NCI-H510A (cell line): ENCODE measurements around the gene JMJD6.
"Not testable (repeated sequence)": the region's sequence is repeated elsewhere in the genome, so short reads cannot be mapped to it uniquely, and the experiment has no call there.

Experiments used
- DNase-seq: peaks from one replicate; lab custom pipeline; 2025; lab: John Stamatoyannopoulos, UW

JMJD6 gene

GRCh38 chr17:76736349-76737081 lies 10.1 kb upstream of the JMJD6 start:
- peak; percentile 45 for DNase-seq

- no peak for DNase-seq
These were observed 9.4 kb upstream of the JMJD6 start for GRCh38 chr17:76735586-76736348.

GRCh38 chr17:76735006-76735405 lies 8.6 kb upstream of the JMJD6 start:
- DNase-seq, result no peak

GRCh38 chr17:76734080-76734840 lies 7.9 kb upstream of the JMJD6 start:
- DNase-seq, result no peak

GRCh38 chr17:76733618-76733957 lies 7.2 kb upstream of the JMJD6 start:
- no peak for DNase-seq

- DNase-seq, result no peak
These were observed 6.6 kb upstream of the JMJD6 start for GRCh38 chr17:76732734-76733617.

- not testable (repeated sequence) for DNase-seq
These were observed 5.7 kb upstream of the JMJD6 start for GRCh38 chr17:76731800-76732733.

- no peak for DNase-seq
These were observed 1.5 kb upstream of the JMJD6 start for GRCh38 chr17:76727745-76728456.

GRCh38 chr17:76726776-76727718 lies 641 bp upstream of the JMJD6 start, which contains the start of gene METTL23:
Gene METTL23 (plus strand): TSS chr17:76726839. CDS start chr17:76729711, 2,872 bp downstream.
- DNase-seq, result peak; percentile 50

- peak; percentile 50 for DNase-seq
These were observed 701 bp downstream of the JMJD6 start for GRCh38 chr17:76725580-76726230.

- no peak for DNase-seq
These were observed 2.6 kb downstream of the JMJD6 start for GRCh38 chr17:76723812-76724211.

- DNase-seq, result not testable (repeated sequence)
These were observed 3.4 kb downstream of the JMJD6 start for GRCh38 chr17:76722977-76723376.

GRCh38 chr17:76722279-76722678 lies 4.1 kb downstream of the JMJD6 start:
- no peak for DNase-seq

- no peak for DNase-seq
These were observed 4.9 kb downstream of the JMJD6 start for GRCh38 chr17:76721463-76721862.

GRCh38 chr17:76720941-76721340 lies 5.5 kb downstream of the JMJD6 start:
- DNase-seq, result no peak

GRCh38 chr17:76720211-76720610 lies 6.2 kb downstream of the JMJD6 start:
- no peak for DNase-seq

- no peak for DNase-seq
These were observed 7.9 kb downstream of the JMJD6 start for GRCh38 chr17:76718516-76718915.

- DNase-seq, result no peak
These were observed 9.6 kb downstream of the JMJD6 start for GRCh38 chr17:76716839-76717215.
